HEK293 (cell line): ENCODE measurements around the gene COA8.

ENCODE experiments used
- CTCF ChIA-PET: fragments of 350-600 bp; formaldehyde crosslinking; extraction: SDS; loops from one replicate; lab custom pipeline; 2021; ENCODE audit warnings: antibody characterized with exemption; lab: Yijun Ruan, JAX
- POLR2A ChIA-PET: fragments of 300-600 bp; formaldehyde crosslinking; extraction: SDS; loops from one replicate; lab custom pipeline; 2020; ENCODE audit warnings: antibody characterized with exemption, inconsistent platforms; lab: Yijun Ruan, JAX
- H3K27ac ChIP-seq: fragments of 200-500 bp; sonication (Bioruptor generic); 2 replicates; pipeline ENCODE4 v1.5.1; 2014; ENCODE audit warnings: low read depth, low read length, control low read depth, inconsistent platforms; ENCODE audit errors: extremely low read depth
- H3K36me3 ChIP-seq, 2 experiments: fragments of 200-500 bp in 1 of 2; sonication (Bioruptor generic) in 1 of 2; 1 replicate in 1 of 2; 2 replicates in 1 of 2; pipeline ENCODE4 v1.5.1; 2014 to 2017; ENCODE audit warnings: inconsistent platforms in 2 of 2, low read length in 2 of 2; ENCODE audit not compliant: control insufficient read depth in 2 of 2, insufficient read depth in 1 of 2
- H3K4me1 ChIP-seq: fragments of 200-500 bp; sonication (Bioruptor generic); 2 replicates; pipeline ENCODE4 v1.5.1; 2014; ENCODE audit warnings: mild to moderate bottlenecking, low read length, inconsistent platforms; ENCODE audit not compliant: control insufficient read depth, insufficient read depth
- H3K4me3 ChIP-seq: 2 replicates; pipeline ENCODE4 v1.5.1; 2011; ENCODE audit warnings: low read depth, mild to moderate bottlenecking, control low read depth, low read length, moderate library complexity
- H3K9me3 ChIP-seq: fragments of 200-500 bp; sonication (Bioruptor generic); 2 replicates; pipeline ENCODE4 v1.5.1; 2014; ENCODE audit warnings: low read depth, low read length, inconsistent platforms; ENCODE audit not compliant: control insufficient read depth, insufficient read depth
- GLIS1 ChIP-seq: fragments of 450-650 bp; formaldehyde crosslinking; IDR thresholded peaks from 2 replicates; pipeline ENCODE4 v1.5.1; 2016; ENCODE audit warnings: missing biosample characterization, missing genetic modification characterization
- GLIS2 ChIP-seq: fragments of 450-650 bp; formaldehyde crosslinking; IDR thresholded peaks from 2 replicates; pipeline ENCODE4 v1.5.1; 2016; ENCODE audit warnings: missing biosample characterization, missing genetic modification characterization
- KLF1 ChIP-seq: fragments of 450-650 bp; formaldehyde crosslinking; IDR thresholded peaks from 2 replicates; pipeline ENCODE4 v1.5.1; 2016; ENCODE audit warnings: missing biosample characterization, missing genetic modification characterization
- RBAK ChIP-seq: fragments of 450-650 bp; formaldehyde crosslinking; IDR thresholded peaks from 2 replicates; pipeline ENCODE4 v1.5.1; 2016; ENCODE audit warnings: missing biosample characterization, missing genetic modification characterization
- ZBTB20 ChIP-seq: fragments of 450-650 bp; formaldehyde crosslinking; IDR thresholded peaks from 2 replicates; pipeline ENCODE4 v1.5.1; 2016; ENCODE audit warnings: missing biosample characterization, missing genetic modification characterization
- ZBTB8A ChIP-seq: fragments of 450-650 bp; formaldehyde crosslinking; IDR thresholded peaks from 2 replicates; pipeline ENCODE4 v1.5.1; 2016; ENCODE audit warnings: missing biosample characterization, missing genetic modification characterization
- ZNF175 ChIP-seq: fragments of 450-650 bp; formaldehyde crosslinking; IDR thresholded peaks from 2 replicates; pipeline ENCODE4 v1.5.1; 2016; ENCODE audit warnings: missing biosample characterization, missing genetic modification characterization
- ZNF350 ChIP-seq: fragments of 450-650 bp; formaldehyde crosslinking; IDR thresholded peaks from 2 replicates; pipeline ENCODE4 v1.5.0; 2017; ENCODE audit warnings: missing biosample characterization, mild to moderate bottlenecking, missing genetic modification characterization
- ZNF354C ChIP-seq: fragments of 450-650 bp; formaldehyde crosslinking; IDR thresholded peaks from 2 replicates; pipeline ENCODE4 v1.5.1; 2016; ENCODE audit warnings: missing biosample characterization, missing genetic modification characterization, low read depth, borderline replicate concordance
- ZNF654 ChIP-seq: fragments of 450-650 bp; formaldehyde crosslinking; IDR thresholded peaks from 2 replicates; pipeline ENCODE4 v1.5.1; 2016; ENCODE audit warnings: low read depth, missing biosample characterization, missing genetic modification characterization
- ZNF670 ChIP-seq: fragments of 450-650 bp; formaldehyde crosslinking; IDR thresholded peaks from 2 replicates; pipeline ENCODE4 v1.5.1; 2016; ENCODE audit warnings: missing biosample characterization, missing genetic modification characterization, low read depth
- ZNF837 ChIP-seq: fragments of 450-650 bp; formaldehyde crosslinking; IDR thresholded peaks from 2 replicates; pipeline ENCODE4 v1.5.1; 2016; ENCODE audit warnings: missing biosample characterization, missing genetic modification characterization
- TF ChIP-seq, protein P1 (sequence below): fragments of 450-650 bp; formaldehyde crosslinking; IDR thresholded peaks from 2 replicates; pipeline ENCODE4 v1.5.1; 2016; ENCODE audit warnings: missing biosample characterization, missing genetic modification characterization
- TF ChIP-seq, protein P2 (sequence below): fragments of 450-650 bp; formaldehyde crosslinking; IDR thresholded peaks from 2 replicates; pipeline ENCODE4 v1.5.1; 2016; ENCODE audit warnings: missing biosample characterization, missing genetic modification characterization
- TF ChIP-seq, protein P3 (sequence below): fragments of 450-650 bp; formaldehyde crosslinking; IDR thresholded peaks from 2 replicates; pipeline ENCODE4 v1.5.1; 2016; ENCODE audit warnings: missing biosample characterization, missing genetic modification characterization
- TF ChIP-seq, protein P4 (sequence below): fragments of 450-650 bp; IDR thresholded peaks from 2 replicates; pipeline ENCODE4 v1.5.1; 2018; ENCODE audit warnings: missing biosample characterization, missing genetic modification characterization

Gene COA8

DNA sequence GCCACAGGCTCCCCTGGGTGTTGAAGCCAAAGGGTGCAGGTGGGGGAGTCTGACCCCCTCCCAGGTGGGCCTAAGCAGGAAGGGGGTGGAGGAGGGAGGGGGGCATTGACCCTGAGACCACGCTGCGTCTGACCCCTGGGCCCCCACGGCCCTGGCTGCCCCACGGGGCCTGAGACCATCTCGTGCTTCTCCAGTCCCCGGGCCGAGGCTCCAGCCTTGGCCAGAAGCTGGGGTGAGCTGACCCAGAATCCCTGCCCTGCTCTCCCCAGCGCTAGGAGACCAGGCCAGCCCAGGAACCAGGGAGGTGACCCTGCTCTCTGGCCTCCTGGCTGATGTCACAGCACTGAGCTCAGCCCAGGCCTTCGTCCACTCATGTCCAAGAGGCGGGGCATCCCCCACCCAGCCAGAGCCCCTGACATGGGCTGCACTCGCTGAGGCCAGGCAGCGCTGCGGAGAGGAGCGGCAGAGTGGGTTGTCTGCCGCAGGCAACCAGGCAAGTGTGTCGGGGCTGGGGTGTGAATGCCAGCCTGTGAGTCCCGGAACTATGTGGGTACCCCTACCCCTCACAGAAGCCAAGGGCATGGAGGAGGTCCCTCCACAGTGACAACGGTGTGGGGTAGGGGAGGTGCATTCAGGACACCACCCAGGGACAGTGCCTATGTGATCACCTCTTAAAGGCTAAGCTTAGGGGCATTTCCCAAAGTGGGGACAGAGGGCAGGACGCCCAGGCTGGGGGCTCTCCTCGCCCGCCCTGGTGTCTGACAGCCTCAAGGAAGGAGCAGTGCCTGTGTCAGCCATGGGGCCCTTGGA lies 27.5 kb upstream of the COA8 start:
- peaks cover 0 to 19% of the 10 kb centered on the region in 2 experiments; a peak in 1 of 3 replicates for H3K36me3 ChIP-seq
- H3K4me1 ChIP-seq: 0 out of 2 replicates have a peak, but pooled peaks cover under 1% of the 10 kb centered on the region
- ChIA-PET POLR2A (interaction anchor here (1.5 to 3.9 kb wide), 2 partner anchors 13 to 15 kb away, joined by 6 to 19 read pairs; partner anchors contain the start of gene CKB), CTCF (no interaction called here)
- TF ChIP-seq, protein P1, sequence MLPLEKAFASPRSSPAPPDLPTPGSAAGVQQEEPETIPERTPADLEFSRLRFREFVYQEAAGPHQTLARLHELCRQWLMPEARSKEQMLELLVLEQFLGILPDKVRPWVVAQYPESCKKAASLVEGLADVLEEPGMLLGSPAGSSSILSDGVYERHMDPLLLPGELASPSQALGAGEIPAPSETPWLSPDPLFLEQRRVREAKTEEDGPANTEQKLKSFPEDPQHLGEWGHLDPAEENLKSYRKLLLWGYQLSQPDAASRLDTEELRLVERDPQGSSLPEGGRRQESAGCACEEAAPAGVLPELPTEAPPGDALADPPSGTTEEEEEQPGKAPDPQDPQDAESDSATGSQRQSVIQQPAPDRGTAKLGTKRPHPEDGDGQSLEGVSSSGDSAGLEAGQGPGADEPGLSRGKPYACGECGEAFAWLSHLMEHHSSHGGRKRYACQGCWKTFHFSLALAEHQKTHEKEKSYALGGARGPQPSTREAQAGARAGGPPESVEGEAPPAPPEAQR (tag by site-specific recombination): no peak
- no peak for TF ChIP-seq ZNF837 (tag by site-specific recombination)
- no peak for TF ChIP-seq ZBTB20 (tag by site-specific recombination)
- TF ChIP-seq ZNF654 (tag by site-specific recombination): no peak
- TF ChIP-seq KLF1 (tag by site-specific recombination): no peak
- no peak for TF ChIP-seq ZBTB8A (tag by site-specific recombination)
- no peak overlapping the region for H3K27ac ChIP-seq
- no peaks in the 10 kb centered on the region for H3K9me3 ChIP-seq
- H3K4me3 ChIP-seq: no peak overlapping the region

DNA sequence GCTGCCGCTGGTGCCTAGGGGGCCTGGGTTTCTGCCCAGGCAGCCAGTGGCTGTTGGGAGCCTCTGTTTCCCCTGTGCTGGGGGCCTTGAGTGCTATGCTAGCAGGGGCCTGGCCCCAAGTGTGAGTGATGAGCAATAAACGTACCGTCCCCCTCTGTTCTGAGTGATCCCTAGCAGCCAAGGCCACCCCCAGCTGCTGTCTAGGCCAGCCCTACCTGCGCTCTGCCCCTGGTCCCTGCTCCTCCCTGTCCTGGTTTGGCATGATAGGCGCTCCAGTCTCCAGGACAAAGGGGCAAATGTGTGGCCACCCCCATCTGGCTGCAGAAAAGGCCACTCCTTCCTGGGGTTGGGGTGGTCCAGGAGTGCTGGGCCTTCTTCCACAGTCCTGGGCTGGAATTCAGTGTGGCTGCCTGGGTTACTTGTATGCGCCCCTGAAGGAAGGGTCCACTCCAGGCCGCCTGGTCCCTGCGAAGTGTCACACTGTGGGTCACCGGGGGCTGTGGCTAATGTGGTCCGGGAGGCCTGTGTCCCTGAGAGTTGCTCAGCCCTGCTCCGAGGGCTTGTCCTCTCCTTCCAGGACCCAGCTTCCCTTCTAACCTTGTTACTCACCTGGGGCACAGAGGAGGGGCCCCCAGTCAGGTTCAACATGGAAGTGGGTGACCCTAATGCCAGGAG lies 26.7 kb upstream of the COA8 start:
- Histone ChIP-seq H3K36me3 (peaks cover 0 to 14% of the 10 kb centered on the region in 2 experiments; a peak in 1 of 3 replicates), H3K4me3 (no peak overlapping the region), H3K27ac (no peak overlapping the region), H3K9me3 (no peaks in the 10 kb centered on the region), H3K4me1 (0 out of 2 replicates have a peak, but pooled peaks cover 5% of the 10 kb centered on the region)
- ChIA-PET CTCF (interaction anchor here (0.5 to 0.6 kb wide), 2 partner anchors 11 to 111 kb away, joined by 3 to 5 read pairs; no protein-coding TSS in a partner anchor), POLR2A (interaction anchor here (0.8 to 3.9 kb wide), 3 partner anchors 13 to 15 kb away, joined by 4 to 19 read pairs (median 6); partner anchors contain the start of gene CKB)
- TF ChIP-seq ZNF350 (tag by site-specific recombination) (no peak), GLIS1 (tag by site-specific recombination) (peak; percentile 66), GLIS2 (0 out of 2 replicates have a peak, but pooled peaks have one; percentile 11)

DNA sequence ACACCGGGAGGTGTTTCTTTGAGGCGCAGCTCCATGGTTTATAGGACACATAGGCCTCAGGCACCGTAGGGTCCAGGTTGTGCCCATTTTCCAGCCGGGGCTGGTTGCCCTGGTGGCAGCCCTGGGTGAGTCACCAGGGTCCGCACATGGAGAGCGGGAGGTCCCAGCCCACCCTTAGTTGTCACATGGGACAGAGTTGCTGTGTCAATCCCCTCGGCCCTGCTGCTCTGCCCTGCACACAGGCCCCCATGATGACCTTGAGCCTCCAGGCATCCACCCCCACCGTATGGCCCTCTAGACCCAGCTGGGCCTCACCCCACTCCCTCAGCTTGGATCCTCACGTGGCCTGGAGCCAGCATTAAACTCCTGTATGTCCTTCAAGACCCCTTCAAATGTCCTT lies 26.1 kb upstream of the COA8 start:
- H3K4me3 ChIP-seq: no peak overlapping the region
- no peak overlapping the region for H3K27ac ChIP-seq
- TF ChIP-seq ZNF670 (no peak), RBAK (tag by site-specific recombination) (no peak), ZNF354C (tag by site-specific recombination) (no peak), ZNF175 (tag by site-specific recombination) (no peak), GLIS2 (no peak)
- TF ChIP-seq, protein P2, sequence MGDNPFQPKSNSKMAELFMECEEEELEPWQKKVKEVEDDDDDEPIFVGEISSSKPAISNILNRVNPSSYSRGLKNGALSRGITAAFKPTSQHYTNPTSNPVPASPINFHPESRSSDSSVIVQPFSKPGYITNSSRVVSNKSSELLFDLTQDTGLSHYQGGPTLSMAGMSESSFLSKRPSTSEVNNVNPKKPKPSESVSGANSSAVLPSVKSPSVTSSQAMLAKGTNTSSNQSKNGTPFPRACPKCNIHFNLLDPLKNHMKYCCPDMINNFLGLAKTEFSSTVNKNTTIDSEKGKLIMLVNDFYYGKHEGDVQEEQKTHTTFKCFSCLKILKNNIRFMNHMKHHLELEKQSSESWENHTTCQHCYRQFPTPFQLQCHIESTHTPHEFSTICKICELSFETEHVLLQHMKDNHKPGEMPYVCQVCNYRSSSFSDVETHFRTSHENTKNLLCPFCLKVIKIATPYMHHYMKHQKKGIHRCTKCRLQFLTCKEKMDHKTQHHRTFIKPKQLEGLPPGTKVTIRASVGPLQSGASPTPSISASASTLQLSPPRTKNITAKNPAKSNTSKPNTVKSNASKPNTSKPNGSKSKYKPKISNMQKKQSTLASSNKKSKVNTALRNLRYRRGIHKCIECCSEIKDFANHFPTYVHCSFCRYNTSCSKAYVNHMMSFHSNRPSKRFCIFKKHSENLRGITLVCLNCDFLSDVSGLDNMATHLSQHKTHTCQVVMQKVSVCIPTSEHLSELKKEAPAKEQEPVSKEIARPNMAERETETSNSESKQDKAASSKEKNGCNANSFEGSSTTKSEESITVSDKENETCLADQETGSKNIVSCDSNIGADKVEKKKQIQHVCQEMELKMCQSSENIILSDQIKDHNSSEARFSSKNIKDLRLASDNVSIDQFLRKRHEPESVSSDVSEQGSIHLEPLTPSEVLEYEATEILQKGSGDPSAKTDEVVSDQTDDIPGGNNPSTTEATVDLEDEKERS (tag by site-specific recombination): no peak
- TF ChIP-seq, protein P3, sequence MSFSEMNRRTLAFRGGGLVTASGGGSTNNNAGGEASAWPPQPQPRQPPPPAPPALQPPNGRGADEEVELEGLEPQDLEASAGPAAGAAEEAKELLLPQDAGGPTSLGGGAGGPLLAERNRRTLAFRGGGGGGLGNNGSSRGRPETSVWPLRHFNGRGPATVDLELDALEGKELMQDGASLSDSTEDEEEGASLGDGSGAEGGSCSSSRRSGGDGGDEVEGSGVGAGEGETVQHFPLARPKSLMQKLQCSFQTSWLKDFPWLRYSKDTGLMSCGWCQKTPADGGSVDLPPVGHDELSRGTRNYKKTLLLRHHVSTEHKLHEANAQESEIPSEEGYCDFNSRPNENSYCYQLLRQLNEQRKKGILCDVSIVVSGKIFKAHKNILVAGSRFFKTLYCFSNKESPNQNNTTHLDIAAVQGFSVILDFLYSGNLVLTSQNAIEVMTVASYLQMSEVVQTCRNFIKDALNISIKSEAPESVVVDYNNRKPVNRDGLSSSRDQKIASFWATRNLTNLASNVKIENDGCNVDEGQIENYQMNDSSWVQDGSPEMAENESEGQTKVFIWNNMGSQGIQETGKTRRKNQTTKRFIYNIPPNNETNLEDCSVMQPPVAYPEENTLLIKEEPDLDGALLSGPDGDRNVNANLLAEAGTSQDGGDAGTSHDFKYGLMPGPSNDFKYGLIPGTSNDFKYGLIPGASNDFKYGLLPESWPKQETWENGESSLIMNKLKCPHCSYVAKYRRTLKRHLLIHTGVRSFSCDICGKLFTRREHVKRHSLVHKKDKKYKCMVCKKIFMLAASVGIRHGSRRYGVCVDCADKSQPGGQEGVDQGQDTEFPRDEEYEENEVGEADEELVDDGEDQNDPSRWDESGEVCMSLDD (tag by site-specific recombination): no peak
- TF ChIP-seq, protein P4, sequence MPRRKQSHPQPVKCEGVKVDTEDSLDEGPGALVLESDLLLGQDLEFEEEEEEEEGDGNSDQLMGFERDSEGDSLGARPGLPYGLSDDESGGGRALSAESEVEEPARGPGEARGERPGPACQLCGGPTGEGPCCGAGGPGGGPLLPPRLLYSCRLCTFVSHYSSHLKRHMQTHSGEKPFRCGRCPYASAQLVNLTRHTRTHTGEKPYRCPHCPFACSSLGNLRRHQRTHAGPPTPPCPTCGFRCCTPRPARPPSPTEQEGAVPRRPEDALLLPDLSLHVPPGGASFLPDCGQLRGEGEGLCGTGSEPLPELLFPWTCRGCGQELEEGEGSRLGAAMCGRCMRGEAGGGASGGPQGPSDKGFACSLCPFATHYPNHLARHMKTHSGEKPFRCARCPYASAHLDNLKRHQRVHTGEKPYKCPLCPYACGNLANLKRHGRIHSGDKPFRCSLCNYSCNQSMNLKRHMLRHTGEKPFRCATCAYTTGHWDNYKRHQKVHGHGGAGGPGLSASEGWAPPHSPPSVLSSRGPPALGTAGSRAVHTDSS (tag by site-specific recombination): no peak
- CTCF ChIA-PET: interaction anchor here (0.5 to 0.6 kb wide), 2 partner anchors 111 to 370 kb away, joined by 3 to 5 read pairs; no protein-coding TSS in a partner anchor
- H3K4me1 ChIP-seq: 0 out of 2 replicates have a peak, but pooled peaks cover 5% of the 10 kb centered on the region
- H3K36me3 ChIP-seq: peaks cover 0 to 14% of the 10 kb centered on the region in 2 experiments; a peak in 1 of 3 replicates
- POLR2A ChIA-PET: interaction anchor here (0.6 to 1.2 kb wide), 3 partner anchors 15 to 435 kb away, joined by 3 to 5 read pairs (median 4); no protein-coding TSS in a partner anchor
- no peaks in the 10 kb centered on the region for H3K9me3 ChIP-seq
